A204.1 (cell line): ENCODE measurements around the gene ROBO1.
A peak's percentile ranks its signal among the peaks of the same experiment; 100 is the strongest.

ENCODE experiments used
- FAIRE-seq: peaks from 2 replicates; lab custom pipeline; 2012; peaks lifted over from hg19 to GRCh38; lab: Jason Lieb, UNC

The ROBO1 gene

GRCh38 chr3:78974181-78974790 lies 793.5 kb downstream of the ROBO1 start:
- FAIRE-seq = no peak

- FAIRE-seq = no peak
Measured at GRCh38 chr3:78972617-78973301, 795.0 kb downstream of the ROBO1 start.

GRCh38 chr3:78970656-78971055 lies 797.1 kb downstream of the ROBO1 start:
- peak; percentile 32 for FAIRE-seq

GRCh38 chr3:78969483-78969882 lies 798.3 kb downstream of the ROBO1 start:
- no peak for FAIRE-seq

- no peak for FAIRE-seq
Measured at GRCh38 chr3:78967061-78967460, 800.7 kb downstream of the ROBO1 start.

- no peak for FAIRE-seq
Measured at GRCh38 chr3:78963771-78964170, 804.0 kb downstream of the ROBO1 start.

GRCh38 chr3:78957456-78957855 lies 810.3 kb downstream of the ROBO1 start:
- no peak for FAIRE-seq

GRCh38 chr3:78951342-78951945 lies 816.4 kb downstream of the ROBO1 start:
- FAIRE-seq = no peak

- no peak for FAIRE-seq
Measured at GRCh38 chr3:78941587-78941986, 826.2 kb downstream of the ROBO1 start.

- FAIRE-seq = no peak
Measured at GRCh38 chr3:78940626-78941025, 827.2 kb downstream of the ROBO1 start.

- no peak for FAIRE-seq
Measured at GRCh38 chr3:78940128-78940527, 827.7 kb downstream of the ROBO1 start.

- FAIRE-seq = no peak
Measured at GRCh38 chr3:78937475-78937874, 830.3 kb downstream of the ROBO1 start.

- FAIRE-seq = no peak
Measured at GRCh38 chr3:78927759-78928158, 840.0 kb downstream of the ROBO1 start.

- FAIRE-seq = no peak
Measured at GRCh38 chr3:78926523-78926922, 841.3 kb downstream of the ROBO1 start.

GRCh38 chr3:78924711-78925110 lies 843.1 kb downstream of the ROBO1 start:
- peak; percentile 98 for FAIRE-seq

- FAIRE-seq = peak; percentile 34
Measured at GRCh38 chr3:78919021-78919755, 848.6 kb downstream of the ROBO1 start.

GRCh38 chr3:78918361-78919020 lies 849.3 kb downstream of the ROBO1 start:
- peak; percentile 90 for FAIRE-seq

GRCh38 chr3:78917536-78917935 lies 850.3 kb downstream of the ROBO1 start:
- FAIRE-seq = no peak

GRCh38 chr3:78913711-78914110 lies 854.1 kb downstream of the ROBO1 start:
- no peak for FAIRE-seq

- no peak for FAIRE-seq
Measured at GRCh38 chr3:78912687-78913086, 855.1 kb downstream of the ROBO1 start.

GRCh38 chr3:78912259-78912658 lies 855.5 kb downstream of the ROBO1 start:
- FAIRE-seq = no peak

GRCh38 chr3:78911394-78911793 lies 856.4 kb downstream of the ROBO1 start:
- peak; percentile 98 for FAIRE-seq

GRCh38 chr3:78908236-78908635 lies 859.6 kb downstream of the ROBO1 start:
- no peak for FAIRE-seq
